Measurements from ENCODE around the gene DENND5B.
"Not testable (repeated sequence)": the region's sequence is repeated elsewhere in the genome, so short reads cannot be mapped to it uniquely, and the experiment has no call there.

The DENND5B gene

GRCh38 chr12:31591380-31591901, 505 bp upstream of the DENND5B start:
- no peak for DNase-seq (ENCODE audit: low spot score)

- DNase-seq (ENCODE audit: low spot score), result no peak
Observed at GRCh38 chr12:31589904-31590641, 863 bp downstream of the DENND5B start.

GRCh38 chr12:31589598-31589903, 1.4 kb downstream of the DENND5B start:
- DNase-seq (ENCODE audit: low spot score), result no peak

GRCh38 chr12:31588976-31589375, 2.0 kb downstream of the DENND5B start:
- DNase-seq (ENCODE audit: low spot score), result no peak

GRCh38 chr12:31586728-31587127, 4.2 kb downstream of the DENND5B start:
- DNase-seq (ENCODE audit: low spot score), result no peak

GRCh38 chr12:31585895-31586294, 5.0 kb downstream of the DENND5B start:
- no peak for DNase-seq (ENCODE audit: low spot score)

GRCh38 chr12:31585271-31585670, 5.7 kb downstream of the DENND5B start:
- no peak for DNase-seq (ENCODE audit: low spot score)

GRCh38 chr12:31584782-31585181, 6.2 kb downstream of the DENND5B start:
- DNase-seq (ENCODE audit: low spot score), result no peak

GRCh38 chr12:31583878-31584277, 7.1 kb downstream of the DENND5B start:
- DNase-seq (ENCODE audit: low spot score), result no peak

GRCh38 chr12:31582155-31582554, 8.8 kb downstream of the DENND5B start:
- no peak for DNase-seq (ENCODE audit: low spot score)

- DNase-seq (ENCODE audit: low spot score), result no peak
Observed at GRCh38 chr12:31578632-31579031, 12.3 kb downstream of the DENND5B start.

GRCh38 chr12:31574803-31575575, 15.9 kb downstream of the DENND5B start:
- no peak for DNase-seq (ENCODE audit: low spot score)

GRCh38 chr12:31574367-31574766, 16.6 kb downstream of the DENND5B start:
- not testable (repeated sequence) for DNase-seq (ENCODE audit: low spot score)

GRCh38 chr12:31572900-31573600, 17.9 kb downstream of the DENND5B start:
- no peak for DNase-seq (ENCODE audit: low spot score)

GRCh38 chr12:31570880-31571279, 20.1 kb downstream of the DENND5B start:
- no peak for DNase-seq (ENCODE audit: low spot score)

- DNase-seq (ENCODE audit: low spot score), result not testable (repeated sequence)
Observed at GRCh38 chr12:31569517-31569916, 21.4 kb downstream of the DENND5B start.

GRCh38 chr12:31568498-31568897, 22.4 kb downstream of the DENND5B start:
- DNase-seq (ENCODE audit: low spot score), result no peak

- DNase-seq (ENCODE audit: low spot score), result no peak
Observed at GRCh38 chr12:31567029-31567428, 23.9 kb downstream of the DENND5B start.

- DNase-seq (ENCODE audit: low spot score), result no peak
Observed at GRCh38 chr12:31566547-31566946, 24.4 kb downstream of the DENND5B start.

GRCh38 chr12:31562594-31563328, 28.2 kb downstream of the DENND5B start:
- DNase-seq (ENCODE audit: low spot score), result no peak

GRCh38 chr12:31560516-31560915, 30.4 kb downstream of the DENND5B start:
- DNase-seq (ENCODE audit: low spot score), result no peak

- DNase-seq (ENCODE audit: low spot score), result no peak
Observed at GRCh38 chr12:31558521-31558920, 32.4 kb downstream of the DENND5B start.
